ENCODE measurements around the gene HAPLN2. TPM values are rescaled to one million over a fixed set of nuclear protein-coding genes. Genes with fewer than 3 reads are reported as not detected.
A peak's percentile ranks its signal among the peaks of the same experiment; 100 is the strongest.
"Not testable (repeated sequence)": the region's sequence is repeated elsewhere in the genome, so short reads cannot be mapped to it uniquely, and the experiment has no call there.

The HAPLN2 gene
- total RNA-seq, 4 donors from 2014 or later, result 0.83 to 5.1 (median 2.2) TPM

- Histone ChIP-seq H3K36me3 (no peaks in the 10 kb centered on the region), H3K27me3 (peaks cover 10 to 81% (median 38%) of the 10 kb centered on the region in 4 donors), H3K4me3 (peak overlapping the region in 3 of 4 donors; percentile 43 to 55 (median 49)), H3K27ac (replicated peaks in 1 of 4) (no peak overlapping the region), H3K9me3 (no peaks in the 10 kb centered on the region), H3K4me1 (peaks cover 24 to 28% (median 26%) of the 10 kb centered on the region in 4 donors)
- intact Hi-C loops (cut with DNase I), result loop anchor here (1.0 kb wide), 1 partner anchor 31 kb away; no protein-coding TSS in a partner anchor
- TF ChIP-seq EP300 (IDR thresholded peaks at IDR 0.05) (no peak), POLR2A (IDR thresholded peaks at IDR 0.05; ENCODE audit: low read depth) (no peak), POLR2AphosphoS5 (IDR thresholded peaks at IDR 0.05) (no peak)
- TF ChIP-seq, protein P1, sequence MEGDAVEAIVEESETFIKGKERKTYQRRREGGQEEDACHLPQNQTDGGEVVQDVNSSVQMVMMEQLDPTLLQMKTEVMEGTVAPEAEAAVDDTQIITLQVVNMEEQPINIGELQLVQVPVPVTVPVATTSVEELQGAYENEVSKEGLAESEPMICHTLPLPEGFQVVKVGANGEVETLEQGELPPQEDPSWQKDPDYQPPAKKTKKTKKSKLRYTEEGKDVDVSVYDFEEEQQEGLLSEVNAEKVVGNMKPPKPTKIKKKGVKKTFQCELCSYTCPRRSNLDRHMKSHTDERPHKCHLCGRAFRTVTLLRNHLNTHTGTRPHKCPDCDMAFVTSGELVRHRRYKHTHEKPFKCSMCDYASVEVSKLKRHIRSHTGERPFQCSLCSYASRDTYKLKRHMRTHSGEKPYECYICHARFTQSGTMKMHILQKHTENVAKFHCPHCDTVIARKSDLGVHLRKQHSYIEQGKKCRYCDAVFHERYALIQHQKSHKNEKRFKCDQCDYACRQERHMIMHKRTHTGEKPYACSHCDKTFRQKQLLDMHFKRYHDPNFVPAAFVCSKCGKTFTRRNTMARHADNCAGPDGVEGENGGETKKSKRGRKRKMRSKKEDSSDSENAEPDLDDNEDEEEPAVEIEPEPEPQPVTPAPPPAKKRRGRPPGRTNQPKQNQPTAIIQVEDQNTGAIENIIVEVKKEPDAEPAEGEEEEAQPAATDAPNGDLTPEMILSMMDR (IDR thresholded peaks at IDR 0.05), result no peak
- whole genome bisulfite sequencing, result 43% methylated on average over 4 of the region's 4 CpGs
- DNase-seq (ENCODE audit: extremely low spot score), result no peak
Measured at GRCh38 chr1:156626079-156626438, 6.8 kb downstream of the HAPLN2 start.

DNA sequence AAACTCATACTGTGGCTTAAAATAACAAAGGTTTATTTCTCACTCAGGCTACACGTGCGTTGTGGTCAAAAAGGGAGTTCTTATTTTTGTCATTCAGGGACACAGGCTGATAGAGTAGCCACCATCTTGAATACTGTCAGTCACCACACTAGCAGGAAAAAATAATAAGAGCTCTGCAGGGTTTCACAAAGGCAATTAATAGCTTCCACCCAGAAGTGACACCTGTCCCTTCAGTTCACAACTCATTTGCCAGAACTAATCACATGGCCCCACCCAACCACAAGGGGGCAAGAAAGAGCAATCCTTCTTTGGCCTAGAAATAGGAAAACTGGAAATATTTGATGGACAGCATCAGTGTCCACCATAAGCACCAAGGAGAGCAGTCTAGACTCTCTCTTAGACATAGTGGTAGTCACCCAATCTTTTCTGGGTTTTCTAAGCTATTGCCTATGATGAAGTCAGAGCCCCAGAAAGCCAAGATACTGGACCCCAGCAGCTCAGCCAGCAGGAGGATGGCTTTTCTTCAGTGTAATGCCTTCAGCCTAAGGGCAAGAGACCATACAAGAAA is 8.2 kb downstream of the HAPLN2 start:
- peaks cover 10 to 94% (median 38%) of the 10 kb centered on the region in 4 donors for H3K27me3 ChIP-seq
- H3K9me3 ChIP-seq, result no peaks in the 10 kb centered on the region
- no peak overlapping the region for H3K27ac ChIP-seq (replicated peaks in 1 of 4)
- no peak overlapping the region for H3K4me3 ChIP-seq
- no peaks in the 10 kb centered on the region for H3K36me3 ChIP-seq
- 86% methylated on average over 2 of the region's 2 CpGs for WGBS
- intact Hi-C loops (cut with DNase I), result no loop called here
- H3K4me1 ChIP-seq, result peaks cover 24 to 28% (median 26%) of the 10 kb centered on the region in 4 donors
- TF ChIP-seq POLR2A (IDR thresholded peaks at IDR 0.05; ENCODE audit: low read depth) (no peak), POLR2AphosphoS5 (IDR thresholded peaks at IDR 0.05) (no peak), EP300 (IDR thresholded peaks at IDR 0.05) (no peak)
- TF ChIP-seq, protein P1 (IDR thresholded peaks at IDR 0.05), result peak; percentile 51 to 63 (median 53)
- no peak for DNase-seq (ENCODE audit: extremely low spot score)

DNA sequence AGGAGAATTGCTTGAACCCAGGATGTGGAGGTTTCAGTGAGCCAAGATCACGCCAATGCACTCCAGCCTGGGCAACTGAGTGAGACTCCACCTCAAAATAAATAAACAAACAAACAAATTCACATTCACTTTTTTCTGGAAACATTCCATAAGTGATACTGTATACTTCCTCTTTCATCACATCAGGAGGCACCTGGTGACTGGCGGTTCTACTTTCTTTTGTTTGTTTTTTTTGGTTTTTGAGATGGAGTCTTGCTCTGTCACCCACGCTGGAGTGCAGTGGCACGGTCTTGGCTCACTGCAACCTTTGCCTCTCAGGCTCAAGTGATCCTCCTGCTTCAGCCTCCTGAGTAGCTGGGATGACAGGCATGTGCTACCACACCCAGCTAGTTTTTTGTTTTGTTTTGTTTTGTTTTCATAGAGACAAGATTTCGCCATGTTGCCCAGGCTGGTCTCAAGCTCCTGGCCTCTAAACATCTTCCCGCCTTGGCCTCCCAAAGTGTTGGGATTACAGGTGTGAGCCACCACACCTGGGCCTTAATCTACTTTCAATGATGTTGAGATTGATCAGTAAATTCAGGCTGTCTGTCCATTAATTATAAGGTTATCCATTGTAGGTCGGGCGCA is 10.7 kb downstream of the HAPLN2 start:
- DNase-seq (ENCODE audit: extremely low spot score), result no peak
- Histone ChIP-seq H3K4me1 (peaks cover 11 to 12% (median 12%) of the 10 kb centered on the region in 4 donors), H3K27ac (replicated peaks in 1 of 4) (no peak overlapping the region), H3K9me3 (no peaks in the 10 kb centered on the region), H3K27me3 (peaks cover 9 to 98% (median 28%) of the 10 kb centered on the region in 4 donors), H3K4me3 (no peak overlapping the region), H3K36me3 (no peaks in the 10 kb centered on the region)
- TF ChIP-seq EP300 (IDR thresholded peaks at IDR 0.05) (no peak), POLR2AphosphoS5 (IDR thresholded peaks at IDR 0.05) (no peak), POLR2A (IDR thresholded peaks at IDR 0.05; ENCODE audit: low read depth) (no peak)
- TF ChIP-seq, protein P1 (IDR thresholded peaks at IDR 0.05), result no peak
- intact Hi-C loops (cut with DNase I), result no loop called here
- 71% methylated on average over 8 of the region's 8 CpGs for WGBS

DNA sequence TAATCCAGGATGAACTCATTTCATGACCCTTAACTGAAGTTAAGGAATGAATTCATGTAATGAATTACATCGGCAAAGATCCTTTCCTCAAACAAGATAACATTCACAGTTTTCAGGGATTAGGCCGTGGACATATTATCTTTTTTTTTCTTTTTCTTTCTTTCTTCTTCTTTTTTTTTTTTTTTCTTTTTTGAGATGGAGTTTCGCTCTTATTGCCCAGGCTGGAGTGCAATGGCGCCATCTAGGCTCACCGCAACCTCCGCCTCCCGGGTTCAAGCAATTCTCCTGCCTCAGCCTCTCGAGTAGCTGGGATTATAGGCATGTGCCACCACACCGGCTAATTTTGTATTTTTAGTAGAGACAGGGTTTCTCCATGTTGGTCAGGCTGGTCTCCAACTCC is 11.9 kb downstream of the HAPLN2 start:
- DNase-seq (ENCODE audit: extremely low spot score); H3K4me3 ChIP-seq; H3K4me1 ChIP-seq; H3K36me3 ChIP-seq; H3K27ac ChIP-seq (replicated peaks in 1 of 4); H3K9me3 ChIP-seq; intact Hi-C loops (cut with DNase I): not testable (repeated sequence)
- 61% methylated on average over 9 of the region's 9 CpGs for WGBS
- peaks cover 0 to 98% (median 16%) of the 10 kb centered on the region in 4 donors for H3K27me3 ChIP-seq

DNA sequence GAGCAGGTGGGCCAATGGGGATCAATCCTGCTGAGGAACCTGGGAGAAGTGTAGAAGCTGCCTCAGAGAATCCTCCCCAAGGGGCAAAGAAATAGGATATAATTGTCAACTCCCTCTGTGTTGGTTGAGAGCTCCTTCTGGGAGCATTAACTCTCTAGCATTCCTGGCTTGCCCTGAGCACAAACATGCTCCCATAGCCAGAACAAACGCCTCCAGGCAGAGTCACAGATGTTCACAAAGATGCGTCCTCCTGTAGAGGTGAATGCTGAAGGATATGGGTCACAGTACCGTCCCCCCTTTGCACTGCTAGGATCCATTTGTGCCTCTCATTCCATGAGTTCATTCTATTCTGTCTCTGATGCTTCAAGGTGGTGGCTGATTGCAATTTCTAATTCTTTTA is 13.1 kb downstream of the HAPLN2 start:
- TF ChIP-seq POLR2A (IDR thresholded peaks at IDR 0.05; ENCODE audit: low read depth), result no peak
- no peak for TF ChIP-seq EP300 (IDR thresholded peaks at IDR 0.05)
- TF ChIP-seq, protein P1 (IDR thresholded peaks at IDR 0.05), result no peak
- TF ChIP-seq POLR2AphosphoS5 (IDR thresholded peaks at IDR 0.05), result no peak
- Histone ChIP-seq H3K4me3 (no peak overlapping the region), H3K27ac (replicated peaks in 1 of 4) (no peak overlapping the region), H3K4me1 (no peaks in the 10 kb centered on the region), H3K9me3 (no peaks in the 10 kb centered on the region), H3K27me3 (peaks cover 0 to 96% (median 8%) of the 10 kb centered on the region in 4 donors), H3K36me3 (no peaks in the 10 kb centered on the region)
- intact Hi-C loops (cut with DNase I), result no loop called here
- 68% methylated on average over 3 of the region's 3 CpGs for WGBS
- DNase-seq (ENCODE audit: extremely low spot score), result no peak

Data from esophagus muscularis mucosa (tissue), 4 donors.